HepG2 (cell line): Measurements from ENCODE around the gene MRFAP1L1. TPM values are rescaled to one million over a fixed set of nuclear protein-coding genes. Genes with fewer than 3 reads are reported as not detected.

ENCODE experiments used
- ATAC-seq: fragments of 200-7000 bp; cut with Tn5 transposase; 3 replicates; pipeline ENCODE4 v1.9.1; 2020; ENCODE audit warnings: mild to moderate bottlenecking, moderate library complexity
- BruUV-seq: library from RNA; stranded (reverse); fragments of 400-500 nt; replicated peaks from 2 replicates; lab custom pipeline; 2021; lab: Mats Ljungman, UMichigan
- CTCF ChIA-PET: fragments of 300-600 bp; formaldehyde crosslinking; extraction: SDS; loops from one replicate; lab custom pipeline; 2021; ENCODE audit warnings: low total read pairs, inconsistent platforms, low intra/inter-chr PET ratio; lab: Yijun Ruan, JAX
- POLR2A ChIA-PET: fragments of 350-600 bp; sonication (Branson Sonifier 250); formaldehyde crosslinking; loops from one replicate; lab custom pipeline; 2020; ENCODE audit warnings: antibody characterized with exemption, inconsistent platforms; lab: Yijun Ruan, JAX
- DNase-seq: peaks from one replicate; pipeline ENCODE4 v3.0.0-alpha.2; 2015; ENCODE audit warnings: low spot score
- FAIRE-seq: peaks from 3 replicates; lab custom pipeline; 2011; peaks lifted over from hg19 to GRCh38; lab: Jason Lieb, UNC
- H2AFZ ChIP-seq: one replicate; pipeline ENCODE4 v1.6.1; 2011; ENCODE audit warnings: low read length, inconsistent platforms
- H3K27ac ChIP-seq: fragments of 300-600 bp; 3 replicates; pipeline ENCODE4 v1.8.0; 2011; ENCODE audit warnings: mixed run types, mild to moderate bottlenecking, mixed read lengths, low read length, inconsistent platforms; ENCODE audit not compliant: insufficient read depth; ENCODE audit errors: extremely low read length
- H3K27me3 ChIP-seq, 2 experiments: fragments of 200-600 bp in 1 of 2; 2 replicates in 1 of 2; 3 replicates in 1 of 2; pipeline versions ENCODE4 v1.6.0 to v1.8.0; 2011; ENCODE audit warnings: low read length in 2 of 2, mild to moderate bottlenecking in 2 of 2, moderate library complexity in 2 of 2, inconsistent platforms in 1 of 2; ENCODE audit not compliant: insufficient read depth in 2 of 2, control insufficient read depth in 1 of 2
- H3K36me3 ChIP-seq, 2 experiments: fragments of 200-600 bp in 1 of 2; replicated peaks in 1 of 2; 2 replicates in 1 of 2; 3 replicates in 1 of 2; pipeline versions ENCODE4 v1.5.1 to v1.8.0; 2011; ENCODE audit warnings: low read length in 2 of 2, inconsistent platforms in 1 of 2; ENCODE audit not compliant: insufficient read depth in 2 of 2, control insufficient read depth in 1 of 2
- H3K4me1 ChIP-seq: 2 replicates; pipeline ENCODE4 v1.5.1; 2012; ENCODE audit warnings: low read length, inconsistent platforms; ENCODE audit not compliant: insufficient read depth
- H3K4me2 ChIP-seq: 2 replicates; pipeline ENCODE4 v1.6.0; 2011; ENCODE audit warnings: low read depth, low read length, inconsistent platforms
- H3K4me3 ChIP-seq, 3 experiments: fragments of 200-600 bp in 1 of 3; sonication (generic), shearing (Covaris generic) in 1 of 3; replicated peaks in 1 of 3; 2 replicates each; pipeline ENCODE4 v1.5.1; 2011 to 2016; ENCODE audit warnings: low read length in 3 of 3, inconsistent platforms in 2 of 3, low read depth in 2 of 3, mild to moderate bottlenecking in 2 of 3, control low read depth in 1 of 3, mixed read lengths in 1 of 3; ENCODE audit not compliant: insufficient read depth in 1 of 3
- H3K79me2 ChIP-seq: one replicate; pipeline ENCODE4 v1.6.1; 2011; ENCODE audit warnings: low read length, inconsistent platforms; ENCODE audit not compliant: insufficient read depth
- H3K9ac ChIP-seq: 2 replicates; pipeline ENCODE4 v1.6.0; 2011; ENCODE audit warnings: mild to moderate bottlenecking, low read depth, low read length, inconsistent platforms; ENCODE audit not compliant: insufficient read depth
- H3K9me3 ChIP-seq: 2 replicates; pipeline ENCODE4 v1.5.1; 2012; ENCODE audit warnings: mild to moderate bottlenecking, low read length
- H4K20me1 ChIP-seq: 2 replicates; pipeline ENCODE4 v1.6.0; 2011; ENCODE audit warnings: inconsistent platforms, mild to moderate bottlenecking, low read length, moderate library complexity; ENCODE audit not compliant: insufficient read depth
- ATF7-NPFF ChIP-seq: sonication (generic); formaldehyde crosslinking; IDR thresholded peaks from 2 replicates; pipeline ENCODE4 v1.8.1; 2023; ENCODE audit warnings: mild to moderate bottlenecking, low read depth, missing genetic modification reagents, moderate library complexity
- CBFB ChIP-seq: sonication (generic); formaldehyde crosslinking; IDR thresholded peaks from 2 replicates; pipeline ENCODE4 v1.4.0; 2020; ENCODE audit warnings: missing genetic modification reagents
- FOXC1 ChIP-seq: sonication (generic); formaldehyde crosslinking; IDR thresholded peaks from 2 replicates; pipeline ENCODE4 v1.8.0; 2022; ENCODE audit warnings: mild to moderate bottlenecking, missing genetic modification reagents, borderline replicate concordance
- FOXK2 ChIP-seq: fragments of 450-650 bp; IDR thresholded peaks from 2 replicates; pipeline ENCODE4 v1.6.1; 2016
- GATA4 ChIP-seq: sonication (generic); IDR thresholded peaks from 2 replicates; pipeline ENCODE4 v1.6.1; 2016; ENCODE audit warnings: antibody characterized with exemption, low read depth, borderline replicate concordance
- GTF2F1 ChIP-seq: fragments of 150-350 bp; IDR thresholded peaks from 2 replicates; pipeline ENCODE4 v1.6.1; 2014; ENCODE audit warnings: low read length
- KAT8 ChIP-seq: IDR thresholded peaks from 2 replicates; pipeline ENCODE4 v1.6.1; 2016; ENCODE audit warnings: missing genetic modification reagents, missing compliant biosample characterization
- KDM2A ChIP-seq: sonication (generic); formaldehyde crosslinking; IDR thresholded peaks from 2 replicates; pipeline ENCODE4 v1.4.0; 2020; ENCODE audit warnings: low read depth, missing genetic modification reagents, borderline replicate concordance
- KMT2B ChIP-seq: IDR thresholded peaks from 2 replicates; pipeline ENCODE4 v1.6.1; 2016; ENCODE audit warnings: missing genetic modification reagents, missing compliant biosample characterization
- MAF1 ChIP-seq: sonication (generic); formaldehyde crosslinking; IDR thresholded peaks from 2 replicates; pipeline ENCODE4 v1.5.0; 2020; ENCODE audit warnings: missing genetic modification reagents, borderline replicate concordance
- MEF2D ChIP-seq: sonication (generic); formaldehyde crosslinking; IDR thresholded peaks from 2 replicates; pipeline ENCODE4 v1.5.1; 2020; ENCODE audit warnings: mild to moderate bottlenecking, missing genetic modification reagents
- MIXL1 ChIP-seq: IDR thresholded peaks from 2 replicates; pipeline ENCODE4 v1.6.1; 2016
- PAXIP1 ChIP-seq: sonication (generic); formaldehyde crosslinking; conservative IDR thresholded peaks from 2 replicates; pipeline ENCODE4 v1.4.0; 2020; ENCODE audit warnings: mild to moderate bottlenecking, missing genetic modification reagents, moderate library complexity
- RFXANK ChIP-seq: IDR thresholded peaks from 2 replicates; pipeline ENCODE4 v1.6.1; 2016
- SALL2 ChIP-seq: sonication (generic); formaldehyde crosslinking; IDR thresholded peaks from 2 replicates; pipeline ENCODE4 v1.8.1; 2023; ENCODE audit warnings: mild to moderate bottlenecking, missing genetic modification reagents, inconsistent platforms
- SPEN ChIP-seq: sonication (generic); formaldehyde crosslinking; IDR thresholded peaks from 2 replicates; pipeline ENCODE4 v1.5.1; 2020; ENCODE audit warnings: low read depth, mild to moderate bottlenecking, missing genetic modification reagents
- TBX3 ChIP-seq: fragments of 450-650 bp; IDR thresholded peaks from 2 replicates; pipeline ENCODE4 v1.6.1; 2017; ENCODE audit warnings: antibody characterized with exemption, mild to moderate bottlenecking, inconsistent platforms, borderline replicate concordance
- TEAD3 ChIP-seq: optimal IDR thresholded peaks from 2 replicates; pipeline ENCODE3; 2016; ENCODE audit warnings: borderline replicate concordance
- TFE3 ChIP-seq: IDR thresholded peaks from 2 replicates; pipeline ENCODE4 v1.6.1; 2016
- ZMYM2 ChIP-seq: sonication (generic); formaldehyde crosslinking; IDR thresholded peaks from 2 replicates; pipeline ENCODE4 v1.8.0; 2022; ENCODE audit warnings: mild to moderate bottlenecking, missing genetic modification reagents
- ZNF20 ChIP-seq: sonication (generic); formaldehyde crosslinking; IDR thresholded peaks from 2 replicates; pipeline ENCODE4 v1.4.0; 2020; ENCODE audit warnings: mild to moderate bottlenecking, moderate library complexity, missing genetic modification reagents
- WGBS: methylation state at CpG from one replicate; pipeline ENCODE4 v1.1.6; 2017; ENCODE audit warnings: low lambda C conversion rate; 5-methylcytosine and 5-hydroxymethylcytosine counted together
- in situ Hi-C: cut with HindIII; loops from 2 replicates; pipeline ENCODE4 v1.10.0; 2017; ENCODE audit warnings: low pct_unique_long_range_greater_than_20kb; ENCODE audit not compliant: extremely low pct_ligation_motif_present
- intact Hi-C: fragments of 100-400 bp; cut with micrococcal nuclease; formaldehyde crosslinking; loops from one replicate; pipeline ENCODE4 v1.10.0; 2022; ENCODE audit not compliant: unreplicated experiment
- polyA plus RNA-seq, 8 experiments: library from polyadenylated mRNA; depleted of rRNA in 3 of 8; stranded (reverse) in 7 of 8; unstranded in 1 of 8; fragments of >200 nt; fragmentation: Illumina TruSeq in 4 of 8; extraction: Trizol in 4 of 8; gene quantifications; 2 replicates each; pipeline versions ENCODE4 v1.2.1 to v1.2.3, GENCODE V29; 2011 to 2016; ENCODE audit warnings: low read depth in 4 of 8, missing spikeins in 1 of 8, mixed read lengths in 1 of 8; ENCODE audit not compliant: insufficient read depth in 1 of 8
- total RNA-seq, 5 experiments: library from RNA; depleted of rRNA; stranded (reverse); fragments of >200 nt; fragmentation: Illumina TruSeq; extraction: Trizol; gene quantifications; 2 replicates each; pipeline ENCODE4 v1.2.3, GENCODE V29; 2016; ENCODE audit warnings: low read depth in 1 of 5

MRFAP1L1 gene
- total and polyA plus RNA-seq, 2 of the 13 experiments (the other 11 are each of a cell fraction or from before 2014, with no cell fraction given): 44.8 to 76.6 TPM

- in situ Hi-C loops (no loop called here), intact Hi-C loops (loop anchor here (2.0 kb wide), 2 partner anchors 19 to 27 kb away; no protein-coding TSS in a partner anchor)
- Histone ChIP-seq H3K9ac (peak overlapping the region; percentile 68), H3K9me3 (no peaks in the 10 kb centered on the region), H3K27me3 (no peaks in the 10 kb centered on the region; a peak in 1 of 5 replicates), H3K4me2 (peak overlapping the region; percentile 99), H3K27ac (peak overlapping the region; percentile 83), H2AFZ (no peak overlapping the region), H3K4me3 (peak overlapping the region; percentile 58 to 74 (median 63)), H4K20me1 (no peaks in the 10 kb centered on the region), H3K36me3 (no peaks in the 10 kb centered on the region), H3K4me1 (peaks cover 89% of the 10 kb centered on the region), H3K79me2 (no peaks in the 10 kb centered on the region)
- WGBS: 41% methylated on average over 18 of the region's 18 CpGs
- DNase-seq: no peak
- ChIA-PET CTCF (no interaction called here), POLR2A (interaction anchor here (1.3 to 9.9 kb wide), 5 partner anchors 17 to 316 kb away, joined by 3 to 207 read pairs (median 6); no protein-coding TSS in a partner anchor)
- no TSS peak for BruUV-seq
- ATAC-seq: peak; percentile 5; the same call in 1 of the 3 replicates
- FAIRE-seq: peak; percentile 51
- TF ChIP-seq SALL2 (CRISPR knock-in tag) (no peak), GATA4 (no peak), KDM2A (0 out of 2 replicates have a peak, but pooled peaks have one; percentile 17), ZNF20 (CRISPR knock-in tag) (no peak), ZMYM2 (peak; percentile 47; the same call in 1 of the 2 replicates), MAF1 (CRISPR knock-in tag) (no peak), RFXANK (no peak), KMT2B (CRISPR knock-in tag) (no peak; the same call in 1 of the 2 replicates), SPEN (peak; percentile 49; the same call in 1 of the 2 replicates), FOXC1 (CRISPR knock-in tag) (no peak), CBFB (CRISPR knock-in tag) (peak; percentile 69), TBX3 (peak; percentile 63; the same call in 1 of the 2 replicates), MEF2D (CRISPR knock-in tag) (peak; percentile 41; the same call in 1 of the 2 replicates), KAT8 (peak; percentile 22; the same call in 1 of the 2 replicates), FOXK2 (peak; percentile 62; the same call in 1 of the 2 replicates), ATF7-NPFF (CRISPR knock-in tag) (0 out of 2 replicates have a peak, but pooled peaks have one; percentile 27), PAXIP1 (CRISPR knock-in tag) (peak; percentile 59; the same call in 1 of the 2 replicates), TFE3 (CRISPR knock-in tag) (no peak), MIXL1 (CRISPR knock-in tag) (0 out of 2 replicates have a peak, but pooled peaks have one; percentile 12), TEAD3 (CRISPR knock-in tag) (peak; percentile 27), GTF2F1 (no peak)
These were observed 42.2 kb upstream of the MRFAP1L1 start for GRCh38 chr4:6751611-6752485.
